ENCODE results near the gene STK17A.
A peak's percentile ranks its signal among the peaks of the same experiment; 100 is the strongest.

Gene STK17A

DNA sequence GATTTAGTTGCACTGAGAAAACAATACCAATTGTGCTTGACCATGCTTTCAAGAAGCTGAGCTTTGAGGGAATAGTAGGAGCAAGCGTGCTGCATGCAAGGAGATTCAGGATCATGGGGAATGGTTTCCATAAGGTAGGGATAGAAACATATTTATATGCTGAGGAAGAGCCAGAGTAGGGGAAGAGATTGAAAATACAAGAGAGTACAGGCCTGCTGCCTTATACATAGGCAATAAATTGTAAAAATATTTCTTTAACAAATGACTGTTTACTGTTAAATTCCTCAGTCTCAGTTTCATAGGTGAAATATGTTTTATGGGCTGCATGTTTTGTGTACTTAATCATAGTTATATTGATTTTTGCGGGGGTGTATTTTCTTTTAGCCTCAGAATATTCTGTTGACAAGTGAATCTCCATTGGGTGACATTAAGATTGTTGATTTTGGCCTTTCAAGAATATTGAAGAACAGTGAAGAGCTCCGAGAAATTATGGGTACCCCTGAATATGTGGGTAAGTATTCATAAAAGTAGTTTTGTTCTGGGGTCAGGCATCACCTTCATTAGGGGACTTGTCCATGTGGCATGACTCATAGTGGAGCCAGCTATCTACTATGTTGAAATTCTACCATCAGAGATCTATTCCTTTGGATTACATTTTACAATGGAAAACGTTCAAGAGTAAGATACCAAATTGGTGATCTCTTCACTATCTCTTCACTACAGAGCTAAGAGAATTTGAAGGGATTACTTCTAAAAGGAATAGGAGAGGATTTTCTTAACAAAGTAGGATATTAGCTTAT, 36.5 kb downstream of the STK17A start:
- H3K27ac ChIP-seq (ENCODE audit: poor library complexity, severe bottlenecking), result peak overlapping the region; percentile 38
- DNase-seq (ENCODE audit: low spot score), result no peak

GRCh38 chr7:43621729-43622448, 39.0 kb downstream of the STK17A start:
- TF ChIP-seq, protein P1, sequence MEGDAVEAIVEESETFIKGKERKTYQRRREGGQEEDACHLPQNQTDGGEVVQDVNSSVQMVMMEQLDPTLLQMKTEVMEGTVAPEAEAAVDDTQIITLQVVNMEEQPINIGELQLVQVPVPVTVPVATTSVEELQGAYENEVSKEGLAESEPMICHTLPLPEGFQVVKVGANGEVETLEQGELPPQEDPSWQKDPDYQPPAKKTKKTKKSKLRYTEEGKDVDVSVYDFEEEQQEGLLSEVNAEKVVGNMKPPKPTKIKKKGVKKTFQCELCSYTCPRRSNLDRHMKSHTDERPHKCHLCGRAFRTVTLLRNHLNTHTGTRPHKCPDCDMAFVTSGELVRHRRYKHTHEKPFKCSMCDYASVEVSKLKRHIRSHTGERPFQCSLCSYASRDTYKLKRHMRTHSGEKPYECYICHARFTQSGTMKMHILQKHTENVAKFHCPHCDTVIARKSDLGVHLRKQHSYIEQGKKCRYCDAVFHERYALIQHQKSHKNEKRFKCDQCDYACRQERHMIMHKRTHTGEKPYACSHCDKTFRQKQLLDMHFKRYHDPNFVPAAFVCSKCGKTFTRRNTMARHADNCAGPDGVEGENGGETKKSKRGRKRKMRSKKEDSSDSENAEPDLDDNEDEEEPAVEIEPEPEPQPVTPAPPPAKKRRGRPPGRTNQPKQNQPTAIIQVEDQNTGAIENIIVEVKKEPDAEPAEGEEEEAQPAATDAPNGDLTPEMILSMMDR (IDR thresholded peaks at IDR 0.05; ENCODE audit: poor library complexity, severe bottlenecking), result no peak
- ATAC-seq (ENCODE audit: low read depth) (no peak), DNase-seq (ENCODE audit: low spot score) (no peak)
- Histone ChIP-seq H3K27me3 (ENCODE audit: insufficient read depth, poor library complexity, severe bottlenecking) (no peaks in the 10 kb centered on the region), H3K4me3 (ENCODE audit: severe bottlenecking) (no peak overlapping the region), H3K4me1 (ENCODE audit: insufficient read depth, poor library complexity, severe bottlenecking) (peaks cover 17% of the 10 kb centered on the region), H3K36me3 (ENCODE audit: low read depth) (peaks cover 100% of the 10 kb centered on the region), H3K27ac (ENCODE audit: poor library complexity, severe bottlenecking) (peak overlapping the region; percentile 38), H3K9me3 (ENCODE audit: severe bottlenecking) (no peaks in the 10 kb centered on the region)

More for the DNA sequence above, 36.5 kb downstream of the STK17A start:
- Histone ChIP-seq H3K4me1 (ENCODE audit: insufficient read depth, poor library complexity, severe bottlenecking) (peaks cover 14% of the 10 kb centered on the region), H3K36me3 (ENCODE audit: low read depth) (peaks cover 100% of the 10 kb centered on the region), H3K9me3 (ENCODE audit: severe bottlenecking) (no peaks in the 10 kb centered on the region), H3K4me3 (ENCODE audit: severe bottlenecking) (no peak overlapping the region), H3K27me3 (ENCODE audit: insufficient read depth, poor library complexity, severe bottlenecking) (no peaks in the 10 kb centered on the region)
- TF ChIP-seq, protein P1 (IDR thresholded peaks at IDR 0.05; ENCODE audit: poor library complexity, severe bottlenecking), result no peak
- ATAC-seq (ENCODE audit: low read depth), result peak; percentile 35; the same call in 2 of the 3 replicates

GRCh38 chr7:43624156-43624555, 41.2 kb downstream of the STK17A start:
- Histone ChIP-seq H3K36me3 (ENCODE audit: low read depth) (peaks cover 98% of the 10 kb centered on the region), H3K4me1 (ENCODE audit: insufficient read depth, poor library complexity, severe bottlenecking) (peaks cover 16% of the 10 kb centered on the region), H3K27me3 (ENCODE audit: insufficient read depth, poor library complexity, severe bottlenecking) (no peaks in the 10 kb centered on the region), H3K9me3 (ENCODE audit: severe bottlenecking) (no peaks in the 10 kb centered on the region), H3K27ac (ENCODE audit: poor library complexity, severe bottlenecking) (peak overlapping the region; percentile 38), H3K4me3 (ENCODE audit: severe bottlenecking) (no peak overlapping the region)
- TF ChIP-seq, protein P1 (IDR thresholded peaks at IDR 0.05; ENCODE audit: poor library complexity, severe bottlenecking), result no peak
- no peak for ATAC-seq (ENCODE audit: low read depth)
- DNase-seq (ENCODE audit: low spot score), result no peak

- ATAC-seq (ENCODE audit: low read depth) (no peak), DNase-seq (ENCODE audit: low spot score) (no peak)
- no peak overlapping the region for H3K4me3 ChIP-seq (ENCODE audit: severe bottlenecking)
- peak overlapping the region; percentile 38 for H3K27ac ChIP-seq (ENCODE audit: poor library complexity, severe bottlenecking)
- no peaks in the 10 kb centered on the region for H3K9me3 ChIP-seq (ENCODE audit: severe bottlenecking)
- H3K4me1 ChIP-seq (ENCODE audit: insufficient read depth, poor library complexity, severe bottlenecking), result peaks cover 15% of the 10 kb centered on the region
- H3K36me3 ChIP-seq (ENCODE audit: low read depth), result peaks cover 98% of the 10 kb centered on the region
- no peaks in the 10 kb centered on the region for H3K27me3 ChIP-seq (ENCODE audit: insufficient read depth, poor library complexity, severe bottlenecking)
- TF ChIP-seq, protein P1 (IDR thresholded peaks at IDR 0.05; ENCODE audit: poor library complexity, severe bottlenecking), result no peak
Measured at GRCh38 chr7:43625453-43625852, 42.5 kb downstream of the STK17A start.

All from RWPE2 (cell line).